Mesodermal cell (in vitro differentiated cells): ENCODE data around the gene SNX8.

ENCODE experiments used
- H3K27ac ChIP-seq: 2 replicates; pipeline ENCODE4 v1.7.0; 2013; ENCODE audit warnings: mild to moderate bottlenecking, low read depth, low read length, moderate library complexity; ENCODE audit not compliant: severe bottlenecking
- H3K36me3 ChIP-seq: 2 replicates; pipeline ENCODE4 v1.7.1; 2013; ENCODE audit warnings: mild to moderate bottlenecking, low read length, moderate library complexity; ENCODE audit not compliant: control insufficient read depth, insufficient read depth
- H3K4me1 ChIP-seq: one replicate; pipeline ENCODE4 v1.7.1; 2013; ENCODE audit warnings: mild to moderate bottlenecking, low read length; ENCODE audit not compliant: insufficient read depth, control insufficient read depth, poor library complexity, severe bottlenecking
- H3K4me3 ChIP-seq: 2 replicates; pipeline ENCODE4 v1.7.0; 2013; ENCODE audit warnings: low read length, control low read depth, mild to moderate bottlenecking; ENCODE audit not compliant: insufficient read depth, poor library complexity, severe bottlenecking; ENCODE audit errors: extremely low read depth
- H3K9me3 ChIP-seq: 2 replicates; pipeline ENCODE4 v1.7.1; 2013; ENCODE audit warnings: mild to moderate bottlenecking, low read length, moderate library complexity; ENCODE audit not compliant: control insufficient read depth
- WGBS, 2 experiments: methylation state at CpG; one replicate each; pipeline ENCODE4 v1.1.5; 2013; ENCODE audit warnings: missing lambda C conversion rate in 2 of 2; ENCODE audit not compliant: insufficient coverage in 2 of 2; 5-methylcytosine and 5-hydroxymethylcytosine counted together

Gene SNX8

GRCh38 chr7:2230882-2231281 is 83.4 kb downstream of the SNX8 start:
- Histone ChIP-seq H3K4me3 (no peak overlapping the region), H3K36me3 (peaks cover 73% of the 10 kb centered on the region), H3K4me1 (peaks cover 6% of the 10 kb centered on the region), H3K27ac (no peak overlapping the region), H3K9me3 (no peaks in the 10 kb centered on the region)
- WGBS, 2 experiments, result 88 to 90% methylated on average over 2 to 7 of the region's 9 CpGs

- H3K4me3 ChIP-seq, result no peak overlapping the region
- peaks cover 6% of the 10 kb centered on the region for H3K4me1 ChIP-seq
- H3K36me3 ChIP-seq, result peaks cover 73% of the 10 kb centered on the region
- WGBS, 2 experiments, result 94 to 97% methylated on average over 7 to 8 of the region's 8 CpGs
- H3K9me3 ChIP-seq, result no peaks in the 10 kb centered on the region
- no peak overlapping the region for H3K27ac ChIP-seq
These were observed 84.0 kb downstream of the SNX8 start for GRCh38 chr7:2230226-2230625.

DNA sequence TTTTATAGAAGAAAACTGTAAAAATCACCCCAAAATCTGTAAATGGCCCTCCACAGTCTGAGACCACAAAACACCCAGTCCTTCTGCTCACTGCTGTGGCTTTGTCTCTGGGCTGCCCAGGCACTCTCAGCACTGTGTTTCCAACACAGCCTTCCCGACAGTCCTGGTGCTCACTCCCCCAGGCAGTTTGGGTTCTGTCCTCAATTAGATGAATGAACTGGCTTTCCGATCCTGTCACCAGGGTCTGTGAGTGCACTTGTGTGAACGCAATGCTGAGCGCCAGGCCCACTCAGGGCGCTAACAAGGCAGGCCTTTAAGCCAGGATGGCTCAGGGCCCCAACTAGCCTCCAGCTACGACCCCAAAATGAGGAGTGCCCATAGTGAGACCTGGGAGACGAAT is 84.8 kb downstream of the SNX8 start:
- 94 to 98% methylated on average over 7 of the region's 7 CpGs for WGBS, 2 experiments
- H3K27ac ChIP-seq, result no peak overlapping the region
- no peaks in the 10 kb centered on the region for H3K9me3 ChIP-seq
- H3K4me1 ChIP-seq, result peaks cover 6% of the 10 kb centered on the region
- H3K36me3 ChIP-seq, result peaks cover 73% of the 10 kb centered on the region
- H3K4me3 ChIP-seq, result no peak overlapping the region

- Histone ChIP-seq H3K4me1 (peaks cover 1% of the 10 kb centered on the region), H3K36me3 (peaks cover 73% of the 10 kb centered on the region)
- 93 to 98% methylated on average over 5 to 7 of the region's 8 CpGs for WGBS, 2 experiments
These were observed 85.3 kb downstream of the SNX8 start for GRCh38 chr7:2228921-2229320.

GRCh38 chr7:2227699-2228098 is 86.5 kb downstream of the SNX8 start:
- Histone ChIP-seq H3K36me3 (peaks cover 78% of the 10 kb centered on the region), H3K4me1 (no peaks in the 10 kb centered on the region), H3K27ac (no peak overlapping the region), H3K9me3 (no peaks in the 10 kb centered on the region), H3K4me3 (no peak overlapping the region)
- 90 to 96% methylated on average over 13 of the region's 15 CpGs for WGBS, 2 experiments

More at GRCh38 chr7:2228921-2229320, 85.3 kb downstream of the SNX8 start:
- Histone ChIP-seq H3K27ac (no peak overlapping the region), H3K9me3 (no peaks in the 10 kb centered on the region), H3K4me3 (no peak overlapping the region)

- WGBS, 2 experiments, result 94 to 96% methylated on average over 10 to 12 of the region's 13 CpGs
- no peaks in the 10 kb centered on the region for H3K4me1 ChIP-seq
- no peak overlapping the region for H3K4me3 ChIP-seq
- H3K9me3 ChIP-seq, result no peaks in the 10 kb centered on the region
- H3K36me3 ChIP-seq, result peaks cover 93% of the 10 kb centered on the region
- no peak overlapping the region for H3K27ac ChIP-seq
These were observed 88.4 kb downstream of the SNX8 start for GRCh38 chr7:2225830-2226229.

- Histone ChIP-seq H3K4me1 (no peaks in the 10 kb centered on the region), H3K4me3 (no peak overlapping the region), H3K36me3 (peaks cover 93% of the 10 kb centered on the region), H3K27ac (no peak overlapping the region), H3K9me3 (no peaks in the 10 kb centered on the region)
- WGBS, 2 experiments, result 95 to 97% methylated on average over 13 of the region's 14 CpGs
These were observed 88.9 kb downstream of the SNX8 start for GRCh38 chr7:2225336-2225735.

DNA sequence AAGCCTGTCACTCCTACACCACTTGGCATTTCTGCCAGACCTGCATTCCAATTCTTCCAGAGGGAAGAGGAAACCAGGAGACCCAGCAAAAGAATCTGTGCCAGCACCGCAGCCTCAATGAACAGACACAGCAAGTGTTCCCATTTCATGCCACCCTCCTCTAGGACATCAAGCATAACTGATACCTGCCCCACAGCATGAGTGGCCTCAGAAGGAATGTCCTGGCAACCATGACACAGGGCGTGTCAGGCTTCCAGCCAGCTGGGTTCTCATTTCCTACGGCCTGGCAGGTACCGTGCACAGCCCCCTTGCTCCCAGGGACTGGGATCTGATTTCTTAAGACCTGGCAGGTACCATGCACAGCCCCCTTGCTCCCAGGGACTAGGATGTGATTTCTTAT is 89.3 kb downstream of the SNX8 start:
- Histone ChIP-seq H3K9me3 (no peaks in the 10 kb centered on the region), H3K4me3 (no peak overlapping the region), H3K27ac (no peak overlapping the region), H3K36me3 (peaks cover 93% of the 10 kb centered on the region), H3K4me1 (no peaks in the 10 kb centered on the region)
- 91 to 99% methylated on average over 4 of the region's 4 CpGs for WGBS, 2 experiments

GRCh38 chr7:2224491-2224928 is 89.7 kb downstream of the SNX8 start:
- WGBS, 2 experiments, result 91 to 100% methylated on average over 7 to 12 of the region's 13 CpGs
- no peak overlapping the region for H3K4me3 ChIP-seq
- no peaks in the 10 kb centered on the region for H3K4me1 ChIP-seq
- H3K36me3 ChIP-seq, result peaks cover 91% of the 10 kb centered on the region
- H3K27ac ChIP-seq, result no peak overlapping the region
- H3K9me3 ChIP-seq, result no peaks in the 10 kb centered on the region

GRCh38 chr7:2223321-2223720 is 90.9 kb downstream of the SNX8 start:
- Histone ChIP-seq H3K4me1 (no peaks in the 10 kb centered on the region), H3K9me3 (no peaks in the 10 kb centered on the region), H3K36me3 (peaks cover 89% of the 10 kb centered on the region), H3K27ac (no peak overlapping the region), H3K4me3 (no peak overlapping the region)
- WGBS, 2 experiments, result 95% methylated on average over 15 to 17 of the region's 17 CpGs

DNA sequence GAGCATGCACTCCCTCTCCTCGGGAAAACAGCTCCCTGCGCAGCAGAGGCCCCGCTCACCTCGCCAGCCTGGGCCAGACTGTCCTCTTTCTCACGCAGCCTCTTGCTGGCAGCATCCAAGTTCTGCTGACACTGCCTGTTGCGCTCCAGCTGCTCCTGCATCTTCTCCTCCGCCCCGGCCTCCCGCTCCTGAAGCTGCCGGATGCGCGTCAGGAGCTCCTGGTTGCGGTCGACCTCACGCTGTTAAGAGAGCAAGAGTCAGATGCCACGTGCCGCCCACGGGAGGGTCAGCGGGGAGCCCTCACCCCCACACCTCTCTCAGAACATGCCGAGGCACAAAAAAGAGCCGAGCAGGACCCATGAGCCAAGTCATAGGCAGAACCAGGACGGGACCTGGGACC is 91.7 kb downstream of the SNX8 start:
- Histone ChIP-seq H3K4me1 (no peaks in the 10 kb centered on the region), H3K27ac (no peak overlapping the region), H3K36me3 (peaks cover 90% of the 10 kb centered on the region), H3K4me3 (no peak overlapping the region), H3K9me3 (no peaks in the 10 kb centered on the region)
- WGBS, 2 experiments, result 89 to 91% methylated on average over 12 to 22 of the region's 22 CpGs
